Progenitor cell of endocrine pancreas (in vitro differentiated cells): ENCODE data around the gene SUMO3. TPM values are rescaled to one million over a fixed set of nuclear protein-coding genes. Genes with fewer than 3 reads are reported as not detected.

Source experiments
- DNase-seq: peaks from one replicate; pipeline ENCODE4 v3.0.0; 2021; ENCODE audit warnings: low spot score; ENCODE audit not compliant: unreplicated experiment
- H3K27ac Mint-ChIP-seq: 2 replicates; pipeline ENCODE4 v1.8.0; 2021; ENCODE audit warnings: mild to moderate bottlenecking, moderate library complexity, mixed read lengths
- H3K27me3 Mint-ChIP-seq: 2 replicates; pipeline ENCODE4 v1.8.0; 2021; ENCODE audit warnings: mixed read lengths
- H3K36me3 Mint-ChIP-seq: 2 replicates; pipeline ENCODE4 v1.8.0; 2022; ENCODE audit warnings: mixed read lengths; ENCODE audit not compliant: insufficient read depth
- H3K4me1 Mint-ChIP-seq: 2 replicates; pipeline ENCODE4 v1.8.0; 2021; ENCODE audit warnings: low read depth, mixed read lengths
- H3K4me3 Mint-ChIP-seq: 2 replicates; pipeline ENCODE4 v1.8.0; 2021; ENCODE audit warnings: low read depth, mild to moderate bottlenecking, moderate library complexity, mixed read lengths
- H3K9me3 Mint-ChIP-seq: 2 replicates; pipeline ENCODE4 v1.8.0; 2021; ENCODE audit warnings: low read depth, mixed read lengths
- total RNA-seq: library from RNA; stranded (reverse); gene quantifications from 2 replicates; pipeline ENCODE4 v1.2.1, GENCODE V29; 2021
- TF ChIP-seq, protein P1 (sequence below): fragments of 200-600 bp; sonication (generic); IDR thresholded peaks from one replicate; pipeline ENCODE4 v1.5.0; 2021; ENCODE audit warnings: antibody characterized with exemption, mild to moderate bottlenecking; ENCODE audit not compliant: unreplicated experiment

Gene SUMO3
- total RNA-seq, 1 donor from 2014 or later, result 65.0 TPM

DNA sequence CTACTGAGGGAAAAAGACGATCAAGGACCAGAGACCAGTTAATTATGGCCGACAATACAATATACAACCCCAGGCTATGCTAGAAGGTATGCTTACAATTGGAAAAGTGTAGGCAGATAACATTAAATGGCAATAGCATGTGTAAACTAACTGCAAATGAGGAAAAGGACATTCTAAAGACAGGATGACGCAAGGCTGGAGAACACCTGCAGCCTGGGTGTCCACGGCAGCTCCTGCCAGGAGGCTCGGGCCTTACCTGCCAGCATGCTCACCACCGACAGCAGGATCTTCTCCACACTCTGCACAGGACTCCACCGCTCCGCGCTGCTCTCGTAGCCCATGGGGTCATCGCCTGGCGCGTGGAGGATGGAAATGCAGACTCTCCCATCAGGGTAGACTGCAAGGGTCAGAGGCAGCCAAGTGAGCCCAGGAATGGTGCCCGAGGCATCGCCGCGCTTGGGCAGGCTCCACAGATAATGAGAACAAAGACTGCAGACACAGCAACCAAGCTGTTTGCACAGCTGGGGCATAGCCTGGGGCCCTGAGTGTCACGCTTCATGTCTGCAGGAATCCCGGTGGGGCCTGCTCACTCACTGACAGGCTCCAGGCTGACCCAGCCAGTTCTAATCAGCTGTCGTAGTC, 44.5 kb downstream of the SUMO3 start:
- TF ChIP-seq, protein P1, sequence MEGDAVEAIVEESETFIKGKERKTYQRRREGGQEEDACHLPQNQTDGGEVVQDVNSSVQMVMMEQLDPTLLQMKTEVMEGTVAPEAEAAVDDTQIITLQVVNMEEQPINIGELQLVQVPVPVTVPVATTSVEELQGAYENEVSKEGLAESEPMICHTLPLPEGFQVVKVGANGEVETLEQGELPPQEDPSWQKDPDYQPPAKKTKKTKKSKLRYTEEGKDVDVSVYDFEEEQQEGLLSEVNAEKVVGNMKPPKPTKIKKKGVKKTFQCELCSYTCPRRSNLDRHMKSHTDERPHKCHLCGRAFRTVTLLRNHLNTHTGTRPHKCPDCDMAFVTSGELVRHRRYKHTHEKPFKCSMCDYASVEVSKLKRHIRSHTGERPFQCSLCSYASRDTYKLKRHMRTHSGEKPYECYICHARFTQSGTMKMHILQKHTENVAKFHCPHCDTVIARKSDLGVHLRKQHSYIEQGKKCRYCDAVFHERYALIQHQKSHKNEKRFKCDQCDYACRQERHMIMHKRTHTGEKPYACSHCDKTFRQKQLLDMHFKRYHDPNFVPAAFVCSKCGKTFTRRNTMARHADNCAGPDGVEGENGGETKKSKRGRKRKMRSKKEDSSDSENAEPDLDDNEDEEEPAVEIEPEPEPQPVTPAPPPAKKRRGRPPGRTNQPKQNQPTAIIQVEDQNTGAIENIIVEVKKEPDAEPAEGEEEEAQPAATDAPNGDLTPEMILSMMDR, result no peak
- Mint-ChIP-seq H3K27ac (no peak overlapping the region), H3K4me1 (peaks cover 15% of the 10 kb centered on the region), H3K4me3 (no peak overlapping the region), H3K27me3 (no peaks in the 10 kb centered on the region), H3K9me3 (no peaks in the 10 kb centered on the region), H3K36me3 (peaks cover 23% of the 10 kb centered on the region)
- no peak for DNase-seq

DNA sequence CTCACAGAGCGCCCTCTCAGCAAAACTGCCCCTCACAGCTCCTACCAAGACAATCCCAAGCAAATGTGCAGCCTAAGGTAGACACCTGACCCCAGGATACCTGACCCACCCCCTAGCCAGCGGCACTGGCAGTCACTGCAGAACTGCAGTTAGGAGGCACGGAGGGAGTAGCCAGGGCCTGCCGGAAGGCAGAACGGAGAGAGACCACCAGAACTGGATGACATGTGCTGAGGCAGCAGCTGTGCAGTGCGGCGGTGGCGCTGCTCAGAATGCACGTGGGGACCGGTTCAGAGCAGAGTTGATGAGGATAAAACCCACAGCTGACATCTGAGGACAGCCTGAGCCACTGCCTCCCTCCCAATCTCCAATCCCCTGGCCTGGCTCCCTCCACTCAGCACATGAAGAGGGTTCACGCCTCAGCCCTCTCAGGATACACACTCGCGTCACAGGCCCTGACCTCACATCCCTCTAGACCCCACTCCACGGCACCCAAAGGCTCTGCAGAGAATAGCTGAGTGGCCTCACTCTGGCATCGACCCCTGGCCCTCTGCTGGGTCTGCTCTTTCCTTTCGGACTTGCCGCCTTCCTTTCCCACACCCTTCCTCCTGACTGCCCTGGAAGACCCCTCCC, 45.9 kb downstream of the SUMO3 start:
- DNase-seq, result no peak
- peaks cover 23% of the 10 kb centered on the region for H3K36me3 Mint-ChIP-seq
- TF ChIP-seq, protein P1, result no peak
- H3K4me3 Mint-ChIP-seq, result no peak overlapping the region
- H3K4me1 Mint-ChIP-seq, result peaks cover 10% of the 10 kb centered on the region
- peak overlapping the region; percentile 85 for H3K27ac Mint-ChIP-seq
- H3K27me3 Mint-ChIP-seq, result no peaks in the 10 kb centered on the region
- H3K9me3 Mint-ChIP-seq, result no peaks in the 10 kb centered on the region

DNA sequence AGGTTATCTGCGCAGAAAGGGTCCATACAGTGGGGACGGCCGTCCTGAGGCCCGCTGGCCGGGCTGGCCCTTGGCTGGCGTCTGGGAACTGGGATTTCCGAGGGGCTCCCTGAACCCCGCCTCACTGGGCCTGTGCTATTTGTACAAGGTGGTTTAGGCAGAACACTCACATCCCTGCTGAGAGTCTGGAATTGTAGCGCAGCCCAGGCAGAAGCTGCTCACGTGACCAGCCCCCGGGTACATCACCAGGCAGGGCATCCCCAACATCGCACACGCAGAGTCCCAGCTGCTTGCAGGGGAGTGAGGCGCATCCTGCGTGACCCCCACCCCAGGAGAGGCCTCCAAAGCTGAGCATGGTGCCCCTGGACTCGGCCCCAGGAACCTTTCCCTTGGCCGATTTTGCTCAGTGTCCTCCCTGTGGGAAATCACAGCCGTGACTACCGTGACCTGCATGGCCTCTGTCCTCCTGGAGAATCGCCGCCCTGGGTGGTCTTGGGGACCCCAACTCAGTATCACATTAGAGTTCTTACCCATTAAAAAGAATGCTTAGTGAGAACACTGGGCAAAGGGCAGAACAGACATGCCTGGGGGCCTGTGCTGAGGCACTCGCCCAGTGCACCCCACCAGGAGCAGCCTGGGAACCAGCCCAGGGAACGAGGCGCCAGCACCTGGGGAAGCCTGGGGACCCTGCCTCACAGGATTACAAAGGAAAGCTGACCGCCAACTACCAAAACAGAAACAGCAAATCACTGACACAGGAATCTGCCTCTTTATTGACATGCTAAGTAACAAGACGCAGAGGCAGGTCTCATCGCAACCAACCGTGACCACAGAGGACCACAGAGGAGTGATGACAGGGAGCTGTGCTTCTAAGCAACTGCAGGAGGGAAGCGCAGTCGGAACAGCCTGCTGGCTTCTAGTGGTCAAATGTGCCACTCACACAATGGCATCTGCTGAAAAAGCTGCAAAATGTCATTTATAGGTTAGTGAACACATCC, 49.7 kb downstream of the SUMO3 start:
- H3K36me3 Mint-ChIP-seq, result peaks cover 12% of the 10 kb centered on the region
- no peaks in the 10 kb centered on the region for H3K9me3 Mint-ChIP-seq
- no peak overlapping the region for H3K4me3 Mint-ChIP-seq
- H3K4me1 Mint-ChIP-seq, result peaks cover 8% of the 10 kb centered on the region
- no peak overlapping the region for H3K27ac Mint-ChIP-seq
- TF ChIP-seq, protein P1, result no peak
- DNase-seq, result no peak
- no peaks in the 10 kb centered on the region for H3K27me3 Mint-ChIP-seq

DNA sequence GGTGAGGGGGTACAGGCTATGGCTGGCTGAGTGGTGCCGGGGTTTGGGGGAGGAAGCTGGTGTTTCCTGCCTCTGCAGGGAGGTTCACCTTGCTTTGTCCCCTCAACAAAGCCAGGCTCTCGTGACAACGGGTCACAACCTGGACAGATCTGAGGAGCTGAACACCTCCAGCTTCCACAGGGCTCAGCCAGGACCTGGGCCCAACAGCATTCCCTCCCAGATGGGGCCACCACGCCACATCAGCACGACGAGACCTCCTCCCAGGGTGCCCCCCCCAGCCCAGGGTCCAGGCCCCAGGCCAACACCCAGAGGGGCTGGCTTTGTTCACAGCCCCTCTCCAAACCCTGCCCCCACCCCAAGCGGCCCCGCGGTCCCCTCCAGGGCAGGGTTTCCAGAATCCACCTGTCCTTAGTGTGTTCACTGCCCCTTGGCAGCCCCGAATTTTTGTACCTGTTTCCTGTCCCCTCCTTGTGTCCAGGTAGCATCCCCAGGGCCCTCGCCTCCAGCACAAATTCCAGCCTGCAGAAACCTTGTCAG, 51.0 kb downstream of the SUMO3 start:
- peaks cover 8% of the 10 kb centered on the region for H3K4me1 Mint-ChIP-seq
- H3K9me3 Mint-ChIP-seq, result no peaks in the 10 kb centered on the region
- no peak for DNase-seq
- H3K27ac Mint-ChIP-seq, result no peak overlapping the region
- TF ChIP-seq, protein P1, result no peak
- no peak overlapping the region for H3K4me3 Mint-ChIP-seq
- H3K36me3 Mint-ChIP-seq, result peaks cover 12% of the 10 kb centered on the region
- no peaks in the 10 kb centered on the region for H3K27me3 Mint-ChIP-seq
